ENCODE results near the gene ACSL3.

The ACSL3 gene

GRCh38 chr2:222837643-222838056 is 23.2 kb upstream of the ACSL3 start:
- Histone ChIP-seq H3K4me2 (ENCODE audit: low read length) (no peak overlapping the region), H3K27me3 (ENCODE audit: control insufficient read depth, low read length) (no peaks in the 10 kb centered on the region), H3K36me3 (ENCODE audit: control insufficient read depth, low read length) (no peaks in the 10 kb centered on the region), H3K79me2 (ENCODE audit: control insufficient read depth, low read length) (no peaks in the 10 kb centered on the region), H3F3A (ENCODE audit: control insufficient read depth, insufficient read depth) (no peaks in the 10 kb centered on the region), H3K9me3 (ENCODE audit: control insufficient read depth, insufficient read depth, low read length) (no peaks in the 10 kb centered on the region), H3K4me1 (ENCODE audit: control insufficient read depth, low read length) (peaks cover 8% of the 10 kb centered on the region), H3K4me3 (ENCODE audit: low read length) (no peak overlapping the region), H3K27ac (ENCODE audit: low read depth, low read length) (no peak overlapping the region), H4K20me1 (ENCODE audit: control insufficient read depth, insufficient read depth, low read depth, low read length) (no peaks in the 10 kb centered on the region), H3K9me2 (replicated peaks; ENCODE audit: control insufficient read depth, low read length) (no peaks in the 10 kb centered on the region)
- no peak for TF ChIP-seq CTCF (IDR thresholded peaks at IDR 0.05; ENCODE audit: low read depth, low read length, poor library complexity, severe bottlenecking)
- no peak for TF ChIP-seq EZH2phosphoT487 (IDR thresholded peaks at IDR 0.05; ENCODE audit: borderline replicate concordance, low read length)

GRCh38 chr2:222840060-222840802 is 20.6 kb upstream of the ACSL3 start:
- no peaks in the 10 kb centered on the region for H3K9me3 ChIP-seq (ENCODE audit: control insufficient read depth, insufficient read depth, low read length)
- no peaks in the 10 kb centered on the region for H3K27me3 ChIP-seq (ENCODE audit: control insufficient read depth, low read length)
- no peak overlapping the region for H3K4me3 ChIP-seq (ENCODE audit: low read length)
- no peaks in the 10 kb centered on the region for H3K79me2 ChIP-seq (ENCODE audit: control insufficient read depth, low read length)
- H3F3A ChIP-seq (ENCODE audit: control insufficient read depth, insufficient read depth), result no peaks in the 10 kb centered on the region
- H3K4me1 ChIP-seq (ENCODE audit: control insufficient read depth, low read length), result peaks cover 9% of the 10 kb centered on the region
- H4K20me1 ChIP-seq (ENCODE audit: control insufficient read depth, insufficient read depth, low read depth, low read length), result no peaks in the 10 kb centered on the region
- H3K4me2 ChIP-seq (ENCODE audit: low read length), result no peak overlapping the region
- no peak for TF ChIP-seq CTCF (IDR thresholded peaks at IDR 0.05; ENCODE audit: low read depth, low read length, poor library complexity, severe bottlenecking)
- TF ChIP-seq EZH2phosphoT487 (IDR thresholded peaks at IDR 0.05; ENCODE audit: borderline replicate concordance, low read length), result no peak
- H3K27ac ChIP-seq (ENCODE audit: low read depth, low read length), result no peak overlapping the region
- H3K9me2 ChIP-seq (replicated peaks; ENCODE audit: control insufficient read depth, low read length), result no peaks in the 10 kb centered on the region
- no peaks in the 10 kb centered on the region for H3K36me3 ChIP-seq (ENCODE audit: control insufficient read depth, low read length)

GRCh38 chr2:222842491-222843174 is 18.2 kb upstream of the ACSL3 start:
- H3K27ac ChIP-seq (ENCODE audit: low read depth, low read length), result no peak overlapping the region
- TF ChIP-seq EZH2phosphoT487 (IDR thresholded peaks at IDR 0.05; ENCODE audit: borderline replicate concordance, low read length), result no peak
- no peak for TF ChIP-seq CTCF (IDR thresholded peaks at IDR 0.05; ENCODE audit: low read depth, low read length, poor library complexity, severe bottlenecking)
- H3K4me1 ChIP-seq (ENCODE audit: control insufficient read depth, low read length), result peaks cover 8% of the 10 kb centered on the region
- no peak overlapping the region for H3K4me2 ChIP-seq (ENCODE audit: low read length)
- H4K20me1 ChIP-seq (ENCODE audit: control insufficient read depth, insufficient read depth, low read depth, low read length), result no peaks in the 10 kb centered on the region
- no peak overlapping the region for H3K4me3 ChIP-seq (ENCODE audit: low read length)
- H3K9me2 ChIP-seq (replicated peaks; ENCODE audit: control insufficient read depth, low read length), result no peaks in the 10 kb centered on the region
- H3K79me2 ChIP-seq (ENCODE audit: control insufficient read depth, low read length), result no peaks in the 10 kb centered on the region
- no peaks in the 10 kb centered on the region for H3F3A ChIP-seq (ENCODE audit: control insufficient read depth, insufficient read depth)
- no peaks in the 10 kb centered on the region for H3K36me3 ChIP-seq (ENCODE audit: control insufficient read depth, low read length)
- H3K27me3 ChIP-seq (ENCODE audit: control insufficient read depth, low read length), result 0 out of 2 replicates have a peak, but pooled peaks cover 2% of the 10 kb centered on the region
- no peaks in the 10 kb centered on the region for H3K9me3 ChIP-seq (ENCODE audit: control insufficient read depth, insufficient read depth, low read length)

Measured in DOHH2 (cell line).